ENCODE data around the gene CX3CL1.

Gene CX3CL1

GRCh38 chr16:57385083-57385482 is 12.8 kb downstream of the CX3CL1 start:
- H3K27me3 ChIP-seq (ENCODE audit: insufficient read depth, low read length): no peaks in the 10 kb centered on the region
- H3K4me1 ChIP-seq (ENCODE audit: insufficient read depth, low read length): peaks cover 4% of the 10 kb centered on the region; the same call in 1 of the 2 replicates
- no peaks in the 10 kb centered on the region for H3K36me3 ChIP-seq (ENCODE audit: insufficient read depth, low read depth, low read length)
- H3K27ac ChIP-seq (ENCODE audit: low read length): no peak overlapping the region
- no peak overlapping the region for H3K9ac ChIP-seq (ENCODE audit: low read depth, low read length)
- H3K9me3 ChIP-seq (ENCODE audit: insufficient read depth, low read depth, low read length): no peaks in the 10 kb centered on the region
- no peak overlapping the region for H3K4me3 ChIP-seq (ENCODE audit: low read length)

- Histone ChIP-seq H3K4me3 (ENCODE audit: low read length) (no peak overlapping the region), H3K9me3 (ENCODE audit: insufficient read depth, low read depth, low read length) (no peaks in the 10 kb centered on the region), H3K4me1 (ENCODE audit: insufficient read depth, low read length) (peaks cover 4% of the 10 kb centered on the region; the same call in 1 of the 2 replicates), H3K9ac (ENCODE audit: low read depth, low read length) (no peak overlapping the region), H3K27ac (ENCODE audit: low read length) (no peak overlapping the region), H3K27me3 (ENCODE audit: insufficient read depth, low read length) (no peaks in the 10 kb centered on the region), H3K36me3 (ENCODE audit: insufficient read depth, low read depth, low read length) (no peaks in the 10 kb centered on the region)
Observed at GRCh38 chr16:57386381-57386951, 14.2 kb downstream of the CX3CL1 start.

GRCh38 chr16:57387598-57388354 is 15.5 kb downstream of the CX3CL1 start:
- H3K9me3 ChIP-seq (ENCODE audit: insufficient read depth, low read depth, low read length): no peaks in the 10 kb centered on the region
- no peak overlapping the region for H3K9ac ChIP-seq (ENCODE audit: low read depth, low read length)
- no peaks in the 10 kb centered on the region for H3K36me3 ChIP-seq (ENCODE audit: insufficient read depth, low read depth, low read length)
- peaks cover 4% of the 10 kb centered on the region; the same call in 1 of the 2 replicates for H3K4me1 ChIP-seq (ENCODE audit: insufficient read depth, low read length)
- H3K27ac ChIP-seq (ENCODE audit: low read length): no peak overlapping the region
- H3K4me3 ChIP-seq (ENCODE audit: low read length): no peak overlapping the region
- no peaks in the 10 kb centered on the region for H3K27me3 ChIP-seq (ENCODE audit: insufficient read depth, low read length)

- no peak overlapping the region for H3K27ac ChIP-seq (ENCODE audit: low read length)
- H3K9me3 ChIP-seq (ENCODE audit: insufficient read depth, low read depth, low read length): no peaks in the 10 kb centered on the region
- no peak overlapping the region for H3K4me3 ChIP-seq (ENCODE audit: low read length)
- H3K4me1 ChIP-seq (ENCODE audit: insufficient read depth, low read length): peaks cover 4% of the 10 kb centered on the region; the same call in 1 of the 2 replicates
- H3K9ac ChIP-seq (ENCODE audit: low read depth, low read length): no peak overlapping the region
- no peaks in the 10 kb centered on the region for H3K27me3 ChIP-seq (ENCODE audit: insufficient read depth, low read length)
- no peaks in the 10 kb centered on the region for H3K36me3 ChIP-seq (ENCODE audit: insufficient read depth, low read depth, low read length)
Observed at GRCh38 chr16:57388359-57389086, 16.2 kb downstream of the CX3CL1 start.

GRCh38 chr16:57389087-57389468 is 16.8 kb downstream of the CX3CL1 start:
- H3K9ac ChIP-seq (ENCODE audit: low read depth, low read length): no peak overlapping the region
- H3K4me1 ChIP-seq (ENCODE audit: insufficient read depth, low read length): peaks cover 4% of the 10 kb centered on the region; the same call in 1 of the 2 replicates
- H3K4me3 ChIP-seq (ENCODE audit: low read length): no peak overlapping the region
- H3K27me3 ChIP-seq (ENCODE audit: insufficient read depth, low read length): no peaks in the 10 kb centered on the region
- no peak overlapping the region for H3K27ac ChIP-seq (ENCODE audit: low read length)
- no peaks in the 10 kb centered on the region for H3K36me3 ChIP-seq (ENCODE audit: insufficient read depth, low read depth, low read length)
- no peaks in the 10 kb centered on the region for H3K9me3 ChIP-seq (ENCODE audit: insufficient read depth, low read depth, low read length)

- Histone ChIP-seq H3K27me3 (ENCODE audit: insufficient read depth, low read length) (no peaks in the 10 kb centered on the region), H3K36me3 (ENCODE audit: insufficient read depth, low read depth, low read length) (no peaks in the 10 kb centered on the region), H3K9me3 (ENCODE audit: insufficient read depth, low read depth, low read length) (no peaks in the 10 kb centered on the region), H3K9ac (ENCODE audit: low read depth, low read length) (no peak overlapping the region), H3K27ac (ENCODE audit: low read length) (no peak overlapping the region), H3K4me1 (ENCODE audit: insufficient read depth, low read length) (peaks cover 4% of the 10 kb centered on the region; the same call in 1 of the 2 replicates), H3K4me3 (ENCODE audit: low read length) (no peak overlapping the region)
Observed at GRCh38 chr16:57390636-57391295, 18.5 kb downstream of the CX3CL1 start.

GRCh38 chr16:57391300-57391699 is 19.0 kb downstream of the CX3CL1 start:
- H3K9me3 ChIP-seq (ENCODE audit: insufficient read depth, low read depth, low read length): no peaks in the 10 kb centered on the region
- H3K4me3 ChIP-seq (ENCODE audit: low read length): no peak overlapping the region
- H3K9ac ChIP-seq (ENCODE audit: low read depth, low read length): no peak overlapping the region
- no peaks in the 10 kb centered on the region for H3K27me3 ChIP-seq (ENCODE audit: insufficient read depth, low read length)
- peaks cover 4% of the 10 kb centered on the region; the same call in 1 of the 2 replicates for H3K4me1 ChIP-seq (ENCODE audit: insufficient read depth, low read length)
- H3K36me3 ChIP-seq (ENCODE audit: insufficient read depth, low read depth, low read length): no peaks in the 10 kb centered on the region
- no peak overlapping the region for H3K27ac ChIP-seq (ENCODE audit: low read length)

- Histone ChIP-seq H3K4me1 (ENCODE audit: insufficient read depth, low read length) (peaks cover under 1% of the 10 kb centered on the region; the same call in 1 of the 2 replicates), H3K9ac (ENCODE audit: low read depth, low read length) (no peak overlapping the region)
Observed at GRCh38 chr16:57391708-57392107, 19.4 kb downstream of the CX3CL1 start.

GRCh38 chr16:57392694-57393093 is 20.4 kb downstream of the CX3CL1 start:
- Histone ChIP-seq H3K9ac (ENCODE audit: low read depth, low read length) (no peak overlapping the region), H3K27me3 (ENCODE audit: insufficient read depth, low read length) (no peaks in the 10 kb centered on the region), H3K4me1 (ENCODE audit: insufficient read depth, low read length) (no peaks in the 10 kb centered on the region), H3K4me3 (ENCODE audit: low read length) (no peak overlapping the region), H3K9me3 (ENCODE audit: insufficient read depth, low read depth, low read length) (no peaks in the 10 kb centered on the region), H3K36me3 (ENCODE audit: insufficient read depth, low read depth, low read length) (no peaks in the 10 kb centered on the region), H3K27ac (ENCODE audit: low read length) (no peak overlapping the region)

More at GRCh38 chr16:57391708-57392107, 19.4 kb downstream of the CX3CL1 start:
- H3K27me3 ChIP-seq (ENCODE audit: insufficient read depth, low read length): no peaks in the 10 kb centered on the region
- H3K4me3 ChIP-seq (ENCODE audit: low read length): no peak overlapping the region
- no peaks in the 10 kb centered on the region for H3K36me3 ChIP-seq (ENCODE audit: insufficient read depth, low read depth, low read length)
- no peak overlapping the region for H3K27ac ChIP-seq (ENCODE audit: low read length)
- H3K9me3 ChIP-seq (ENCODE audit: insufficient read depth, low read depth, low read length): no peaks in the 10 kb centered on the region

GRCh38 chr16:57394444-57394843 is 22.2 kb downstream of the CX3CL1 start:
- Histone ChIP-seq H3K36me3 (ENCODE audit: insufficient read depth, low read depth, low read length) (no peaks in the 10 kb centered on the region), H3K9ac (ENCODE audit: low read depth, low read length) (no peak overlapping the region), H3K27me3 (ENCODE audit: insufficient read depth, low read length) (no peaks in the 10 kb centered on the region), H3K4me3 (ENCODE audit: low read length) (no peak overlapping the region), H3K27ac (ENCODE audit: low read length) (no peak overlapping the region), H3K9me3 (ENCODE audit: insufficient read depth, low read depth, low read length) (no peaks in the 10 kb centered on the region), H3K4me1 (ENCODE audit: insufficient read depth, low read length) (no peaks in the 10 kb centered on the region)

GRCh38 chr16:57395026-57395425 is 22.7 kb downstream of the CX3CL1 start:
- Histone ChIP-seq H3K27ac (ENCODE audit: low read length) (no peak overlapping the region), H3K9me3 (ENCODE audit: insufficient read depth, low read depth, low read length) (no peaks in the 10 kb centered on the region), H3K36me3 (ENCODE audit: insufficient read depth, low read depth, low read length) (no peaks in the 10 kb centered on the region), H3K9ac (ENCODE audit: low read depth, low read length) (no peak overlapping the region), H3K4me1 (ENCODE audit: insufficient read depth, low read length) (no peaks in the 10 kb centered on the region), H3K4me3 (ENCODE audit: low read length) (no peak overlapping the region), H3K27me3 (ENCODE audit: insufficient read depth, low read length) (no peaks in the 10 kb centered on the region)
